ENCODE data around the gene USP34.

USP34 gene

DNA sequence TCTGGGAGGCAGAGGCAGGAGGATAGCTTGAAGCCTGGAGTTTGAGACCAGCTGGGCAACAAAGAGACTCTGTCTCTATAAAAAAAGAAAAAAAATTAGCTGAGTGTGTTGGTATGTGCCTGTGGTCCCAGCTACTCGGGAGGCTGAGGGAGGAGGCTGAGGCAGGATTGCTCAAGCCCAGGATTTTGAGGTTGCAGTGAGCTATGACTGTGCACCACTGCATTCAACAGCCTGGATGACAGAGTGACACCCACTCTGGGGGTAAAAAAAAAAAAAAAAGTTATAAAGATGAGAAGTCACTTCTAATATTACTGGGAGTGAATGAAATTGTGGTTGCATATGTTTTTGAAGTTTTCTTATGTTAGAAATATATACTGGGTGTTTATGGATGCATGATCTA, 237.3 kb downstream of the USP34 start:
- peaks cover 29% of the 10 kb centered on the region; the same call in 1 of the 2 replicates for H3F3A ChIP-seq (ENCODE audit: insufficient read depth)
- no peak overlapping the region for H3K4me2 ChIP-seq (ENCODE audit: low read depth, low read length, poor library complexity, severe bottlenecking)
- H3K4me3 ChIP-seq (ENCODE audit: insufficient read depth, low read length, poor library complexity, severe bottlenecking) = no peak overlapping the region
- H3K79me2 ChIP-seq (ENCODE audit: insufficient read depth, low read length) = no peaks in the 10 kb centered on the region
- no peaks in the 10 kb centered on the region for H3K9me2 ChIP-seq (replicated peaks; ENCODE audit: insufficient read depth, low read length)
- no peaks in the 10 kb centered on the region; the same call in 1 of the 2 replicates for H4K20me1 ChIP-seq (ENCODE audit: low read depth, low read length)
- no peak overlapping the region for H2AFZ ChIP-seq (ENCODE audit: low read depth, low read length, severe bottlenecking)
- H3K27ac ChIP-seq (ENCODE audit: low read depth, low read length) = no peak overlapping the region
- TF ChIP-seq EZH2phosphoT487 (conservative IDR thresholded peaks at IDR 0.05; ENCODE audit: low read length) = no peak
- TF ChIP-seq, protein P1, sequence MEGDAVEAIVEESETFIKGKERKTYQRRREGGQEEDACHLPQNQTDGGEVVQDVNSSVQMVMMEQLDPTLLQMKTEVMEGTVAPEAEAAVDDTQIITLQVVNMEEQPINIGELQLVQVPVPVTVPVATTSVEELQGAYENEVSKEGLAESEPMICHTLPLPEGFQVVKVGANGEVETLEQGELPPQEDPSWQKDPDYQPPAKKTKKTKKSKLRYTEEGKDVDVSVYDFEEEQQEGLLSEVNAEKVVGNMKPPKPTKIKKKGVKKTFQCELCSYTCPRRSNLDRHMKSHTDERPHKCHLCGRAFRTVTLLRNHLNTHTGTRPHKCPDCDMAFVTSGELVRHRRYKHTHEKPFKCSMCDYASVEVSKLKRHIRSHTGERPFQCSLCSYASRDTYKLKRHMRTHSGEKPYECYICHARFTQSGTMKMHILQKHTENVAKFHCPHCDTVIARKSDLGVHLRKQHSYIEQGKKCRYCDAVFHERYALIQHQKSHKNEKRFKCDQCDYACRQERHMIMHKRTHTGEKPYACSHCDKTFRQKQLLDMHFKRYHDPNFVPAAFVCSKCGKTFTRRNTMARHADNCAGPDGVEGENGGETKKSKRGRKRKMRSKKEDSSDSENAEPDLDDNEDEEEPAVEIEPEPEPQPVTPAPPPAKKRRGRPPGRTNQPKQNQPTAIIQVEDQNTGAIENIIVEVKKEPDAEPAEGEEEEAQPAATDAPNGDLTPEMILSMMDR (IDR thresholded peaks at IDR 0.05; ENCODE audit: insufficient read depth, low read length, poor library complexity, severe bottlenecking) = no peak
- H3K9me3 ChIP-seq (ENCODE audit: insufficient read depth, low read length) = no peaks in the 10 kb centered on the region
- H3K36me3 ChIP-seq (ENCODE audit: low read length) = peaks cover 63% of the 10 kb centered on the region
- no peaks in the 10 kb centered on the region for H3K27me3 ChIP-seq (ENCODE audit: low read length)
- no peak overlapping the region for H3K9ac ChIP-seq (ENCODE audit: low read length)

DNA sequence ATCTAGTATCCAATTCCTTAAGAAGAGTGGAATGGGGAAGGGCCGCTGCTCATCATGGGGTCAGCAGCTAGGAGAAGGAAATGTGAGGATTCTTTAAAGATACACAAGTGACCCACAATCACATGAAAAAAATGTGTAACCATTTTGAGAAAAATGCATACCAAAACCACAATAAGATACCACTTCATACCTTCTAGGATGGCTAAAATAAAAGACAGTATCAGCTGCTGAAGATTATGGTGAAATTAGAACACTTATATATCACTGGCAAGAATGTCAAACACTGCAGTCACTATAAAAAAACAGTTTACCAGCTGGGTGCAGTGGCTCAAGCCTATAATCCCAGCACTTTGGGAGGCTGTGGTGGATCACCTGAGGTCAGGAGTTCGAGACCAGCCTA, 241.0 kb downstream of the USP34 start:
- peaks cover 12% of the 10 kb centered on the region for H3F3A ChIP-seq (ENCODE audit: insufficient read depth)

DNA sequence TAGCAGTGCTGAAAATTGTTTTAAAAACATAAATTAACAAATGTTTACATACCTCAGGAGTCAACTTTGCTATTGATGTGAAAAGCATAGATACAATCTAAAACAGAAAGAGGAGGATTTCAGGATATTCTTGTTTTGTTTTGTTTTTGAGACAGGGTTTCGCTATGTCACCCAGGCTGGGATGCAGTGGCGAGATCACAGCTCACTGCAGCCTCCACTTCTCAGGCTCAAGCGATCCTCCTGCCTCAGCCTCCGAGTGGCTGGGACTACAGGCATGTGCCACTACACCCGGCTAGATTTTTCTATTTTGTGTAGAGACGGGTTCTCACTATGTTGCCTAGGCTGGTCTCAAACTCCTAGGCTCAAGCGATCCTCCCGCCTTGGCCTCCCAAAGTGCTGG, 248.3 kb downstream of the USP34 start:
- TF ChIP-seq, protein P1 (IDR thresholded peaks at IDR 0.05; ENCODE audit: insufficient read depth, low read length, poor library complexity, severe bottlenecking) = no peak
- no peak for TF ChIP-seq EZH2phosphoT487 (conservative IDR thresholded peaks at IDR 0.05; ENCODE audit: low read length)
- no peak overlapping the region for H3K9ac ChIP-seq (ENCODE audit: low read length)
- H3K4me3 ChIP-seq (ENCODE audit: insufficient read depth, low read length, poor library complexity, severe bottlenecking) = no peak overlapping the region
- H2AFZ ChIP-seq (ENCODE audit: low read depth, low read length, severe bottlenecking) = no peak overlapping the region
- H3K4me2 ChIP-seq (ENCODE audit: low read depth, low read length, poor library complexity, severe bottlenecking) = no peak overlapping the region
- H4K20me1 ChIP-seq (ENCODE audit: low read depth, low read length) = peaks cover 3% of the 10 kb centered on the region; the same call in 1 of the 2 replicates
- H3K27me3 ChIP-seq (ENCODE audit: low read length) = no peaks in the 10 kb centered on the region
- peaks cover 73% of the 10 kb centered on the region for H3K36me3 ChIP-seq (ENCODE audit: low read length)
- H3K9me2 ChIP-seq (replicated peaks; ENCODE audit: insufficient read depth, low read length) = no peaks in the 10 kb centered on the region
- no peak overlapping the region for H3K27ac ChIP-seq (ENCODE audit: low read depth, low read length)
- no peaks in the 10 kb centered on the region for H3K9me3 ChIP-seq (ENCODE audit: insufficient read depth, low read length)
- H3K79me2 ChIP-seq (ENCODE audit: insufficient read depth, low read length) = no peaks in the 10 kb centered on the region
- H3F3A ChIP-seq (ENCODE audit: insufficient read depth) = peaks cover 23% of the 10 kb centered on the region

More for the DNA sequence above, 241.0 kb downstream of the USP34 start:
- Histone ChIP-seq H3K4me2 (ENCODE audit: low read depth, low read length, poor library complexity, severe bottlenecking) (no peak overlapping the region), H3K9me2 (replicated peaks; ENCODE audit: insufficient read depth, low read length) (no peaks in the 10 kb centered on the region), H3K9me3 (ENCODE audit: insufficient read depth, low read length) (no peaks in the 10 kb centered on the region), H4K20me1 (ENCODE audit: low read depth, low read length) (no peaks in the 10 kb centered on the region), H3K4me3 (ENCODE audit: insufficient read depth, low read length, poor library complexity, severe bottlenecking) (no peak overlapping the region), H3K36me3 (ENCODE audit: low read length) (peaks cover 74% of the 10 kb centered on the region), H3K27ac (ENCODE audit: low read depth, low read length) (no peak overlapping the region), H3K9ac (ENCODE audit: low read length) (no peak overlapping the region), H3K27me3 (ENCODE audit: low read length) (no peaks in the 10 kb centered on the region), H3K79me2 (ENCODE audit: insufficient read depth, low read length) (no peaks in the 10 kb centered on the region), H2AFZ (ENCODE audit: low read depth, low read length, severe bottlenecking) (no peak overlapping the region)
- TF ChIP-seq, protein P1 (IDR thresholded peaks at IDR 0.05; ENCODE audit: insufficient read depth, low read length, poor library complexity, severe bottlenecking) = no peak
- TF ChIP-seq EZH2phosphoT487 (conservative IDR thresholded peaks at IDR 0.05; ENCODE audit: low read length) = no peak

Measured in SU-DHL-6 (cell line).